Lung (tissue), 16 donors: ENCODE results near the gene HTR1A. TPM values are rescaled to one million over a fixed set of nuclear protein-coding genes. Genes with fewer than 3 reads are reported as not detected.

Experiments used
- ATAC-seq: fragments of 200-7000 bp; cut with Tn5 transposase; one replicate; pipeline ENCODE4 v1.9.1; 2020; ENCODE audit warnings: moderate number of reproducible peaks; ENCODE audit not compliant: insufficient read depth, low FRiP score
- DNase-seq, 3 donors: peaks; one replicate each; pipeline ENCODE4 v3.0.0-alpha.2; 2013 to 2017
- H3K27ac ChIP-seq, 2 donors: one replicate each; pipeline ENCODE4 v1.5.1; 2013; ENCODE audit warnings: mild to moderate bottlenecking in 2 of 2, moderate library complexity in 2 of 2, control low read depth in 1 of 2, inconsistent platforms in 1 of 2, low read depth in 1 of 2, low read length in 1 of 2
- H3K27me3 ChIP-seq, 3 donors: one replicate each; pipeline ENCODE4 v1.5.1; 2013; ENCODE audit warnings: low read length in 2 of 3; ENCODE audit not compliant: control insufficient read depth in 3 of 3, insufficient read depth in 3 of 3
- H3K36me3 ChIP-seq, 4 donors: one replicate each; pipeline ENCODE4 v1.5.1; 2013; ENCODE audit warnings: low read length in 4 of 4, mild to moderate bottlenecking in 1 of 4, moderate library complexity in 1 of 4; ENCODE audit not compliant: control insufficient read depth in 4 of 4, insufficient read depth in 4 of 4
- H3K4me1 ChIP-seq, 5 donors: one replicate each; pipeline ENCODE4 v1.5.1; 2013; ENCODE audit warnings: low read length in 5 of 5, mild to moderate bottlenecking in 2 of 5, moderate library complexity in 1 of 5; ENCODE audit not compliant: control insufficient read depth in 5 of 5, insufficient read depth in 5 of 5
- H3K4me3 ChIP-seq: one replicate; pipeline ENCODE4 v1.5.1; 2013; ENCODE audit warnings: mild to moderate bottlenecking, control low read depth, moderate library complexity
- H3K9ac ChIP-seq, 2 donors: one replicate each; pipeline ENCODE4 v1.5.1; 2013; ENCODE audit warnings: low read length in 2 of 2, control low read depth in 1 of 2; ENCODE audit not compliant: insufficient read depth in 1 of 2
- H3K9me3 ChIP-seq, 4 donors: one replicate each; pipeline ENCODE4 v1.5.1; 2013; ENCODE audit warnings: low read length in 3 of 4, mild to moderate bottlenecking in 1 of 4, moderate library complexity in 1 of 4; ENCODE audit not compliant: control insufficient read depth in 4 of 4, insufficient read depth in 3 of 4
- WGBS, 2 donors: extraction: QIAGEN DNeasy Blood & Tissue Kit; methylation state at CpG; one replicate each; pipeline ENCODE4 v1.1.7; 2013; 5-methylcytosine and 5-hydroxymethylcytosine counted together
- long read RNA-seq, 5 donors: transcript quantifications; one replicate each; lab custom pipeline, GENCODE V29; 2026
- polyA plus RNA-seq, 2 donors: library from polyadenylated mRNA; stranded (reverse); fragments of 200-250 nt; gene quantifications; one replicate each; pipeline ENCODE4 v1.2.1, GENCODE V29; 2013
- total RNA-seq, 2 donors: library from RNA; depleted of rRNA in 1 of 2; stranded (reverse); fragments of >200 nt in 1 of 2; gene quantifications; one replicate each; pipeline ENCODE4 v1.2.1, GENCODE V29; 2014 to 2021
- TF ChIP-seq, protein P1 (sequence below): IDR thresholded peaks from 2 replicates; pipeline ENCODE4 v1.5.1; 2012; ENCODE audit warnings: mild to moderate bottlenecking; ENCODE audit errors: control extremely low read depth, extremely low read depth
- donor health status: control.
- donor health status: control.
- donor health status: Bipolar disorder and iron deficiency.
- donor health status: healthy.
- donor health status: DM: yes; HTN: yes; CAD: no.

The HTR1A gene
- under 1 TPM in 1 of 2 donors, not detected in 1; 0.20 TPM for total RNA-seq
- not detected for polyA plus RNA-seq
- long read RNA-seq, donor 1 = 0 reads
- long read RNA-seq, donor 2, partial matches to known transcripts = 0 of 1 reads
- long read RNA-seq, donor 2, other reads (novel, unspliced or antisense) = 0 of 1 reads
- long read RNA-seq, donor 3 = 0 reads
- long read RNA-seq, donor 4 = 0 reads
- long read RNA-seq, donor 5 = 0 reads

DNA sequence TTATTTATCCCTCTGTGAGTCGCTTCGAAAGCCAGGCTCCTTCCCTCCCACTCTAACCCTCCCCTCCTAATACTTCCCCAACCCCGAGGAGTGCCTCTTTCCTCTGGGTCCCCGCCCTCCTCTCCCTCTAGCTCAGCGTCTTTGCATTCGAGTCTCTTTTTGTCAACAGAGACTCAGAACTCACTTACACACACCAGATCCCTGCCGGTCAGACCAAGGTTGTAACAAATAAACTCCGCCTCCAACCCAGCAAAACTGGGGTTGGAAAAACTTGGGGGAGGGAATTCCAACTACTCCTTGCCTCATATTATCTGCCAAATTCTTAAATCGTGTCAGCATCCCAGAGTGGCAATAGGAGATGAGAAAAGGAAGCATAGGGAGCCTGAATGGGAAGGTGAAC is at the start of gene HTR1A:
Gene HTR1A (minus strand): TSS at position 167 of the 400 bp plus-strand sequence. CDS start 726 bp downstream, outside the sequence.
- Histone ChIP-seq H3K4me1 (peaks cover 0 to 11% (median 0%) of the 10 kb centered on the region in 5 donors), H3K36me3 (no peaks in the 10 kb centered on the region), H3K27ac (no peak within 1 kb of the TSS), H3K4me3 (no peak within 1 kb of the TSS), H3K9me3 (peaks cover 0 to 19% (median 0%) of the 10 kb centered on the region in 4 donors), H3K9ac (no peak within 1 kb of the TSS), H3K27me3 (peaks cover 17 to 43% (median 36%) of the 10 kb centered on the region in 3 donors)
- ATAC-seq (no peak), DNase-seq (no peak)
- WGBS, 2 donors = 7 to 12% methylated on average over 9 of the region's 9 CpGs
- TF ChIP-seq, protein P1, sequence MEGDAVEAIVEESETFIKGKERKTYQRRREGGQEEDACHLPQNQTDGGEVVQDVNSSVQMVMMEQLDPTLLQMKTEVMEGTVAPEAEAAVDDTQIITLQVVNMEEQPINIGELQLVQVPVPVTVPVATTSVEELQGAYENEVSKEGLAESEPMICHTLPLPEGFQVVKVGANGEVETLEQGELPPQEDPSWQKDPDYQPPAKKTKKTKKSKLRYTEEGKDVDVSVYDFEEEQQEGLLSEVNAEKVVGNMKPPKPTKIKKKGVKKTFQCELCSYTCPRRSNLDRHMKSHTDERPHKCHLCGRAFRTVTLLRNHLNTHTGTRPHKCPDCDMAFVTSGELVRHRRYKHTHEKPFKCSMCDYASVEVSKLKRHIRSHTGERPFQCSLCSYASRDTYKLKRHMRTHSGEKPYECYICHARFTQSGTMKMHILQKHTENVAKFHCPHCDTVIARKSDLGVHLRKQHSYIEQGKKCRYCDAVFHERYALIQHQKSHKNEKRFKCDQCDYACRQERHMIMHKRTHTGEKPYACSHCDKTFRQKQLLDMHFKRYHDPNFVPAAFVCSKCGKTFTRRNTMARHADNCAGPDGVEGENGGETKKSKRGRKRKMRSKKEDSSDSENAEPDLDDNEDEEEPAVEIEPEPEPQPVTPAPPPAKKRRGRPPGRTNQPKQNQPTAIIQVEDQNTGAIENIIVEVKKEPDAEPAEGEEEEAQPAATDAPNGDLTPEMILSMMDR = no peak

DNA sequence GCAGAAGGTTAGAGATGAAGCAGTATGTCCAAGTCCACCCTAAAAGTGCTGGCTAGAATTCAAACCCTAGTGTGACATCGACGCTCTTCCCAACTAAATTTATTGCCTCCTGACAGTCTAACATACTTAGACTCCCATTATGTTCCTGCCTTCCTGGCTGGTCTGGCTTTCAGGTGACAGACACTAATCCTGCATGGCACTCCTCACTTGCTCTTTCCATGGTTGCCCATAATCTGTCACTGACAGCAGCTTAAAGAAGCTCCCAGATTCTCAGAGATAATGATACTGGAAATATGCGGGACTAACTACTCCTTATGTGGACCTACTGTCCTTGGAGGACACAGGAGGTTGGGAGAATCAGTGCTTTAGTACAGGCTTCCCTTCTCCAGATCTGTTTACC is 41.7 kb upstream of the HTR1A start:
- TF ChIP-seq, protein P1 = no peak
- 77 to 79% methylated on average over 3 of the region's 3 CpGs for WGBS, 2 donors
- Histone ChIP-seq H3K9me3 (peaks cover 0 to 2% (median 0%) of the 10 kb centered on the region in 4 donors), H3K36me3 (no peaks in the 10 kb centered on the region), H3K27me3 (no peaks in the 10 kb centered on the region), H3K9ac (no peak overlapping the region), H3K4me1 (no peaks in the 10 kb centered on the region), H3K4me3 (no peak overlapping the region), H3K27ac (no peak overlapping the region)
- ATAC-seq = no peak
- no peak for DNase-seq

DNA sequence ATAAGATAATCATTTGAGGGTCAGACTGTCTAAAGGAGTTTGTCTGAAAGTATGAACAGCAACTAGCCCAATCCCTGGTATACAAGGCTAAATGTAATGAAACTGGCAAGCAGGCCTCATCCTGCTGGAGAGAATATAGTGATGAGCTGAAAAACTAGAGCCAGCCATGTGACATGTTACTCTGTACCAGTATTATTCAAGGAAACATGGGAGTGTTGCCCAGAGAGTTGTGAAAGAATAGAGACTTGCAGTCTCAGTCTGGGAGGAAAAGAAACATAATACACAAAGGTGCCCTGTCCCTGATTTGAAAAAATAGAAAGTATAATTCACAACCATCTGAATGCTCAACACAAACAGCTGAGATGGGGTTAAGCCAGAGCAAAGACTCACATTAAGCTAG is 37.9 kb upstream of the HTR1A start:
- H3K9me3 ChIP-seq = peaks cover 0 to 2% (median 0%) of the 10 kb centered on the region in 4 donors
- no peak for DNase-seq

More for the DNA sequence above, 37.9 kb upstream of the HTR1A start:
- no peak overlapping the region for H3K4me3 ChIP-seq
- H3K9ac ChIP-seq = no peak overlapping the region
- H3K36me3 ChIP-seq = no peaks in the 10 kb centered on the region
- TF ChIP-seq, protein P1 = no peak
- H3K27ac ChIP-seq = no peak overlapping the region
- ATAC-seq = no peak
- H3K4me1 ChIP-seq = no peaks in the 10 kb centered on the region
- H3K27me3 ChIP-seq = no peaks in the 10 kb centered on the region
